ENCODE measurements around the gene AKT3.

Gene AKT3

GRCh38 chr1:243708210-243708609, 141.8 kb downstream of the AKT3 start:
- H3K27ac ChIP-seq (ENCODE audit: low read length): no peak overlapping the region
- no peaks in the 10 kb centered on the region for H3K4me1 ChIP-seq (ENCODE audit: control insufficient read depth, insufficient read depth, low read length)
- no peaks in the 10 kb centered on the region for H3K36me3 ChIP-seq (ENCODE audit: control insufficient read depth in 2 of 2, insufficient read depth in 2 of 2, low read length in 2 of 2)
- no peaks in the 10 kb centered on the region for H3K9me3 ChIP-seq (ENCODE audit: control insufficient read depth in 2 of 2, low read length in 2 of 2)
- no peak overlapping the region for H3K4me3 ChIP-seq (ENCODE audit: low read length in 2 of 2)
- no peak overlapping the region for H3K9ac ChIP-seq (ENCODE audit: low read length in 2 of 2)
- no peaks in the 10 kb centered on the region for H3K27me3 ChIP-seq (ENCODE audit: control insufficient read depth in 1 of 2, insufficient read depth in 2 of 2, low read length in 2 of 2)

GRCh38 chr1:243706563-243706962, 143.5 kb downstream of the AKT3 start:
- Histone ChIP-seq H3K27me3 (ENCODE audit: control insufficient read depth in 1 of 2, insufficient read depth in 2 of 2, low read length in 2 of 2) (no peaks in the 10 kb centered on the region), H3K36me3 (ENCODE audit: control insufficient read depth in 2 of 2, insufficient read depth in 2 of 2, low read length in 2 of 2) (no peaks in the 10 kb centered on the region), H3K9me3 (ENCODE audit: control insufficient read depth in 2 of 2, low read length in 2 of 2) (no peaks in the 10 kb centered on the region), H3K27ac (ENCODE audit: low read length) (no peak overlapping the region), H3K4me1 (ENCODE audit: control insufficient read depth, insufficient read depth, low read length) (no peaks in the 10 kb centered on the region), H3K4me3 (ENCODE audit: low read length in 2 of 2) (no peak overlapping the region), H3K9ac (ENCODE audit: low read length in 2 of 2) (no peak overlapping the region)

GRCh38 chr1:243705585-243705984, 144.5 kb downstream of the AKT3 start:
- H3K9me3 ChIP-seq (ENCODE audit: control insufficient read depth in 2 of 2, low read length in 2 of 2): no peaks in the 10 kb centered on the region

GRCh38 chr1:243701872-243702271, 148.2 kb downstream of the AKT3 start:
- H3K4me3 ChIP-seq (ENCODE audit: low read length in 2 of 2): no peak overlapping the region
- no peak overlapping the region for H3K27ac ChIP-seq (ENCODE audit: low read length)
- no peaks in the 10 kb centered on the region for H3K36me3 ChIP-seq (ENCODE audit: control insufficient read depth in 2 of 2, insufficient read depth in 2 of 2, low read length in 2 of 2)
- H3K9me3 ChIP-seq (ENCODE audit: control insufficient read depth in 2 of 2, low read length in 2 of 2): no peaks in the 10 kb centered on the region
- no peak overlapping the region for H3K9ac ChIP-seq (ENCODE audit: low read length in 2 of 2)
- H3K27me3 ChIP-seq (ENCODE audit: control insufficient read depth in 1 of 2, insufficient read depth in 2 of 2, low read length in 2 of 2): no peaks in the 10 kb centered on the region
- no peaks in the 10 kb centered on the region for H3K4me1 ChIP-seq (ENCODE audit: control insufficient read depth, insufficient read depth, low read length)

More at GRCh38 chr1:243705585-243705984, 144.5 kb downstream of the AKT3 start:
- H3K9ac ChIP-seq (ENCODE audit: low read length in 2 of 2): no peak overlapping the region
- H3K4me1 ChIP-seq (ENCODE audit: control insufficient read depth, insufficient read depth, low read length): no peaks in the 10 kb centered on the region
- no peaks in the 10 kb centered on the region for H3K27me3 ChIP-seq (ENCODE audit: control insufficient read depth in 1 of 2, insufficient read depth in 2 of 2, low read length in 2 of 2)
- no peak overlapping the region for H3K4me3 ChIP-seq (ENCODE audit: low read length in 2 of 2)
- H3K36me3 ChIP-seq (ENCODE audit: control insufficient read depth in 2 of 2, insufficient read depth in 2 of 2, low read length in 2 of 2): no peaks in the 10 kb centered on the region
- H3K27ac ChIP-seq (ENCODE audit: low read length): no peak overlapping the region

GRCh38 chr1:243693800-243694199, 156.2 kb downstream of the AKT3 start:
- no peak overlapping the region for H3K27ac ChIP-seq (ENCODE audit: low read length)
- H3K9me3 ChIP-seq (ENCODE audit: control insufficient read depth in 2 of 2, low read length in 2 of 2): no peaks in the 10 kb centered on the region
- H3K4me1 ChIP-seq (ENCODE audit: control insufficient read depth, insufficient read depth, low read length): no peaks in the 10 kb centered on the region
- no peaks in the 10 kb centered on the region for H3K27me3 ChIP-seq (ENCODE audit: control insufficient read depth in 1 of 2, insufficient read depth in 2 of 2, low read length in 2 of 2)
- no peak overlapping the region for H3K9ac ChIP-seq (ENCODE audit: low read length in 2 of 2)
- no peak overlapping the region for H3K4me3 ChIP-seq (ENCODE audit: low read length in 2 of 2)
- H3K36me3 ChIP-seq (ENCODE audit: control insufficient read depth in 2 of 2, insufficient read depth in 2 of 2, low read length in 2 of 2): no peaks in the 10 kb centered on the region

- Histone ChIP-seq H3K4me1 (ENCODE audit: control insufficient read depth, insufficient read depth, low read length) (no peaks in the 10 kb centered on the region), H3K4me3 (ENCODE audit: low read length in 2 of 2) (no peak overlapping the region), H3K9me3 (ENCODE audit: control insufficient read depth in 2 of 2, low read length in 2 of 2) (no peaks in the 10 kb centered on the region), H3K9ac (ENCODE audit: low read length in 2 of 2) (no peak overlapping the region), H3K36me3 (ENCODE audit: control insufficient read depth in 2 of 2, insufficient read depth in 2 of 2, low read length in 2 of 2) (no peaks in the 10 kb centered on the region), H3K27me3 (ENCODE audit: control insufficient read depth in 1 of 2, insufficient read depth in 2 of 2, low read length in 2 of 2) (no peaks in the 10 kb centered on the region), H3K27ac (ENCODE audit: low read length) (no peak overlapping the region)
Measured at GRCh38 chr1:243686159-243686558, 163.9 kb downstream of the AKT3 start.

- H3K9me3 ChIP-seq (ENCODE audit: control insufficient read depth in 2 of 2, low read length in 2 of 2): no peaks in the 10 kb centered on the region
- H3K36me3 ChIP-seq (ENCODE audit: control insufficient read depth in 2 of 2, insufficient read depth in 2 of 2, low read length in 2 of 2): peaks cover 0 to 3% of the 10 kb centered on the region in 2 donors
- no peaks in the 10 kb centered on the region for H3K4me1 ChIP-seq (ENCODE audit: control insufficient read depth, insufficient read depth, low read length)
- no peak overlapping the region for H3K9ac ChIP-seq (ENCODE audit: low read length in 2 of 2)
- no peak overlapping the region for H3K27ac ChIP-seq (ENCODE audit: low read length)
- no peaks in the 10 kb centered on the region for H3K27me3 ChIP-seq (ENCODE audit: control insufficient read depth in 1 of 2, insufficient read depth in 2 of 2, low read length in 2 of 2)
- H3K4me3 ChIP-seq (ENCODE audit: low read length in 2 of 2): no peak overlapping the region
Measured at GRCh38 chr1:243680860-243681259, 169.2 kb downstream of the AKT3 start.

GRCh38 chr1:243672539-243673074, 177.4 kb downstream of the AKT3 start:
- H3K36me3 ChIP-seq (ENCODE audit: control insufficient read depth in 2 of 2, insufficient read depth in 2 of 2, low read length in 2 of 2): peaks cover 0 to 3% of the 10 kb centered on the region in 2 donors
- no peaks in the 10 kb centered on the region for H3K4me1 ChIP-seq (ENCODE audit: control insufficient read depth, insufficient read depth, low read length)
- H3K9ac ChIP-seq (ENCODE audit: low read length in 2 of 2): no peak overlapping the region
- no peak overlapping the region for H3K27ac ChIP-seq (ENCODE audit: low read length)
- no peaks in the 10 kb centered on the region for H3K9me3 ChIP-seq (ENCODE audit: control insufficient read depth in 2 of 2, low read length in 2 of 2)
- H3K27me3 ChIP-seq (ENCODE audit: control insufficient read depth in 1 of 2, insufficient read depth in 2 of 2, low read length in 2 of 2): no peaks in the 10 kb centered on the region
- H3K4me3 ChIP-seq (ENCODE audit: low read length in 2 of 2): no peak overlapping the region

GRCh38 chr1:243667591-243667990, 182.5 kb downstream of the AKT3 start:
- H3K9me3 ChIP-seq (ENCODE audit: control insufficient read depth in 2 of 2, low read length in 2 of 2): no peaks in the 10 kb centered on the region

GRCh38 chr1:243667133-243667532, 182.9 kb downstream of the AKT3 start:
- H3K9me3 ChIP-seq (ENCODE audit: control insufficient read depth in 2 of 2, low read length in 2 of 2): no peaks in the 10 kb centered on the region
- no peaks in the 10 kb centered on the region for H3K27me3 ChIP-seq (ENCODE audit: control insufficient read depth in 1 of 2, insufficient read depth in 2 of 2, low read length in 2 of 2)
- H3K4me1 ChIP-seq (ENCODE audit: control insufficient read depth, insufficient read depth, low read length): no peaks in the 10 kb centered on the region
- H3K27ac ChIP-seq (ENCODE audit: low read length): no peak overlapping the region
- H3K36me3 ChIP-seq (ENCODE audit: control insufficient read depth in 2 of 2, insufficient read depth in 2 of 2, low read length in 2 of 2): peaks cover 2 to 4% of the 10 kb centered on the region in 2 donors
- H3K9ac ChIP-seq (ENCODE audit: low read length in 2 of 2): no peak overlapping the region
- H3K4me3 ChIP-seq (ENCODE audit: low read length in 2 of 2): no peak overlapping the region

More at GRCh38 chr1:243667591-243667990, 182.5 kb downstream of the AKT3 start:
- no peak overlapping the region for H3K9ac ChIP-seq (ENCODE audit: low read length in 2 of 2)
- H3K36me3 ChIP-seq (ENCODE audit: control insufficient read depth in 2 of 2, insufficient read depth in 2 of 2, low read length in 2 of 2): peaks cover 2 to 4% of the 10 kb centered on the region in 2 donors
- no peak overlapping the region for H3K27ac ChIP-seq (ENCODE audit: low read length)
- no peaks in the 10 kb centered on the region for H3K27me3 ChIP-seq (ENCODE audit: control insufficient read depth in 1 of 2, insufficient read depth in 2 of 2, low read length in 2 of 2)
- H3K4me1 ChIP-seq (ENCODE audit: control insufficient read depth, insufficient read depth, low read length): no peaks in the 10 kb centered on the region
- H3K4me3 ChIP-seq (ENCODE audit: low read length in 2 of 2): no peak overlapping the region

GRCh38 chr1:243663651-243664050, 186.4 kb downstream of the AKT3 start:
- Histone ChIP-seq H3K4me3 (ENCODE audit: low read length in 2 of 2) (no peak overlapping the region), H3K9me3 (ENCODE audit: control insufficient read depth in 2 of 2, low read length in 2 of 2) (no peaks in the 10 kb centered on the region)

More at GRCh38 chr1:243663651-243664050, 186.4 kb downstream of the AKT3 start:
- Histone ChIP-seq H3K4me1 (ENCODE audit: control insufficient read depth, insufficient read depth, low read length) (no peaks in the 10 kb centered on the region), H3K9ac (ENCODE audit: low read length in 2 of 2) (no peak overlapping the region), H3K27ac (ENCODE audit: low read length) (no peak overlapping the region), H3K27me3 (ENCODE audit: control insufficient read depth in 1 of 2, insufficient read depth in 2 of 2, low read length in 2 of 2) (no peaks in the 10 kb centered on the region), H3K36me3 (ENCODE audit: control insufficient read depth in 2 of 2, insufficient read depth in 2 of 2, low read length in 2 of 2) (peaks cover 4 to 5% of the 10 kb centered on the region in 2 donors)
